Measurements from ENCODE around the gene PPP1R12C. TPM values are rescaled to one million over a fixed set of nuclear protein-coding genes. Genes with fewer than 3 reads are reported as not detected.

Gene PPP1R12C
- total RNA-seq, 4 donors from 2014 or later = 113 to 270 (median 180) TPM

GRCh38 chr19:55137915-55138314 is 20.5 kb upstream of the PPP1R12C start:
- H3K27me3 ChIP-seq = peaks cover 2 to 87% of the 10 kb centered on the region in 2 donors
- TF ChIP-seq, protein P1, sequence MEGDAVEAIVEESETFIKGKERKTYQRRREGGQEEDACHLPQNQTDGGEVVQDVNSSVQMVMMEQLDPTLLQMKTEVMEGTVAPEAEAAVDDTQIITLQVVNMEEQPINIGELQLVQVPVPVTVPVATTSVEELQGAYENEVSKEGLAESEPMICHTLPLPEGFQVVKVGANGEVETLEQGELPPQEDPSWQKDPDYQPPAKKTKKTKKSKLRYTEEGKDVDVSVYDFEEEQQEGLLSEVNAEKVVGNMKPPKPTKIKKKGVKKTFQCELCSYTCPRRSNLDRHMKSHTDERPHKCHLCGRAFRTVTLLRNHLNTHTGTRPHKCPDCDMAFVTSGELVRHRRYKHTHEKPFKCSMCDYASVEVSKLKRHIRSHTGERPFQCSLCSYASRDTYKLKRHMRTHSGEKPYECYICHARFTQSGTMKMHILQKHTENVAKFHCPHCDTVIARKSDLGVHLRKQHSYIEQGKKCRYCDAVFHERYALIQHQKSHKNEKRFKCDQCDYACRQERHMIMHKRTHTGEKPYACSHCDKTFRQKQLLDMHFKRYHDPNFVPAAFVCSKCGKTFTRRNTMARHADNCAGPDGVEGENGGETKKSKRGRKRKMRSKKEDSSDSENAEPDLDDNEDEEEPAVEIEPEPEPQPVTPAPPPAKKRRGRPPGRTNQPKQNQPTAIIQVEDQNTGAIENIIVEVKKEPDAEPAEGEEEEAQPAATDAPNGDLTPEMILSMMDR (IDR thresholded peaks at IDR 0.05) = no peak
- TF ChIP-seq EP300 (IDR thresholded peaks at IDR 0.05) (no peak), POLR2A (IDR thresholded peaks at IDR 0.05) (no peak)

DNA sequence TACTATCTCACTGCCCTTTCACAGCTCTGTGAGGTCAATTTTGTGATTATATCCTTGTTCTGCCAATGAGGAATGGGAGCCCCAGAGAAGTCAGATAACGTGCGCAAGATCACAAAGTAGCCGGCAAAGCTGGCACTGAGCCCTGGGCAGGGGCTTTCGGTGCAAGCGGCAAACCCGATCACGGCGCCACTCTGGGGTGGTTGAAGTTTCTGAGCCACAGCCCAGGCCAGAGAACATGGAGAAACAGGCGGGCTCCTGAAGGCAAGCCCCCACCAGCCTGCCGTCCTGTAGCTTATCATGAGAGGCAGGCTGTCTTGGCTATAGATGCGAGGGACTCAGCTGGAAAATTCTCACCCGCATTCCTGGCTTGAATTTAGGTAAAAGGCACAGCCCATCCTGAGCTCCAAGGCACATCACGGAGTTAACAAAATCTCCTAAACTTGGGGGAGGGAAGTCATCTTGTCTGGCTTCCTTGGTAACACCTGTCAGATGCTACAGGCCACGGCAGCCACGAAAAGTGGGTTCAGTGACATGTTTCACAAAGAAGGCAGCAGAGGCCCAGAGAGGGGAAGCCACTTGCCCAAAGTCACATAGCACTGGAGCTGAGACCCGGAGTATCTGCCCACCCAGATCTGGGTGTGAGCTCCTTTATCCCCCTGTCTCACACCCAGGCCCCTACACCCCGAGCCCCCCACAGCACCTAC is 19.1 kb upstream of the PPP1R12C start:
- H3K4me3 ChIP-seq = no peak overlapping the region
- no peak overlapping the region for H3K27ac ChIP-seq
- TF ChIP-seq, protein P1 (IDR thresholded peaks at IDR 0.05) = no peak
- TF ChIP-seq EP300 (IDR thresholded peaks at IDR 0.05) (no peak), POLR2A (IDR thresholded peaks at IDR 0.05) (no peak)
- no peaks in the 10 kb centered on the region for H3K9me3 ChIP-seq
- H3K4me1 ChIP-seq = peaks cover 0 to 10% (median 0%) of the 10 kb centered on the region in 4 donors
- 82% methylated on average over 17 of the region's 17 CpGs for WGBS, 2 donors
- peaks cover 0 to 87% of the 10 kb centered on the region in 2 donors for H3K27me3 ChIP-seq
- H3K36me3 ChIP-seq = no peaks in the 10 kb centered on the region
- no peak for DNase-seq (ENCODE audit: low spot score in 2 of 2)

More at GRCh38 chr19:55137915-55138314, 20.5 kb upstream of the PPP1R12C start:
- Histone ChIP-seq H3K9me3 (no peaks in the 10 kb centered on the region), H3K4me3 (no peak overlapping the region), H3K27ac (no peak overlapping the region), H3K4me1 (peaks cover 0 to 5% (median 0%) of the 10 kb centered on the region in 4 donors), H3K36me3 (no peaks in the 10 kb centered on the region)
- DNase-seq (ENCODE audit: low spot score in 2 of 2) = no peak
- 39 to 41% methylated on average over 9 of the region's 9 CpGs for WGBS, 2 donors

DNA sequence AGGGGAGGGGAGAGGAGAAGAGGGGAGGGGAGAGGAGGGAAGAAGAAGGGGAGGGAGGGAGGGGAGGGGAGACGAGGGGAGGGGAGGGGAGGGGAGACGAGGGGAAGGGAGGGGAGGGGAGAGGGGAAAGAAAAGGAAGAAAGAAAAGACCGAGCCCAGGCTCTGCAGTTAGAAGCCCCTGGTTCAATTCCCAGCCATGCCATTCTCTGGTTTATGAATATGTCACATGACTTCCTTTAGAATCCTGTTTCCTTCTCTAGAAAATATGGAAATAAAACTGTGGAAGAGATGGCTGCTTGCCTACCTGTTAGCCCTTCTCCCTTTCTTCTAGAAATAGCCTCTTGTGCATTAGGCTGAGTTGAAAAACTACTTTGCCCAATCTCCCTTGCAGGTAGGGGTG is 17.3 kb upstream of the PPP1R12C start:
- no peak for TF ChIP-seq EP300 (IDR thresholded peaks at IDR 0.05)
- TF ChIP-seq, protein P1 (IDR thresholded peaks at IDR 0.05) = no peak
- TF ChIP-seq POLR2A (IDR thresholded peaks at IDR 0.05) = no peak
- Histone ChIP-seq H3K4me3 (no peak overlapping the region), H3K4me1 (peaks cover 0 to 6% (median 0%) of the 10 kb centered on the region in 4 donors), H3K27ac (no peak overlapping the region), H3K27me3 (peaks cover 0 to 81% of the 10 kb centered on the region in 2 donors), H3K36me3 (no peaks in the 10 kb centered on the region), H3K9me3 (no peaks in the 10 kb centered on the region)
- WGBS, 2 donors = 0 to 20% methylated on average over 2 to 3 of the region's 3 CpGs
- DNase-seq (ENCODE audit: low spot score in 2 of 2) = no peak

DNA sequence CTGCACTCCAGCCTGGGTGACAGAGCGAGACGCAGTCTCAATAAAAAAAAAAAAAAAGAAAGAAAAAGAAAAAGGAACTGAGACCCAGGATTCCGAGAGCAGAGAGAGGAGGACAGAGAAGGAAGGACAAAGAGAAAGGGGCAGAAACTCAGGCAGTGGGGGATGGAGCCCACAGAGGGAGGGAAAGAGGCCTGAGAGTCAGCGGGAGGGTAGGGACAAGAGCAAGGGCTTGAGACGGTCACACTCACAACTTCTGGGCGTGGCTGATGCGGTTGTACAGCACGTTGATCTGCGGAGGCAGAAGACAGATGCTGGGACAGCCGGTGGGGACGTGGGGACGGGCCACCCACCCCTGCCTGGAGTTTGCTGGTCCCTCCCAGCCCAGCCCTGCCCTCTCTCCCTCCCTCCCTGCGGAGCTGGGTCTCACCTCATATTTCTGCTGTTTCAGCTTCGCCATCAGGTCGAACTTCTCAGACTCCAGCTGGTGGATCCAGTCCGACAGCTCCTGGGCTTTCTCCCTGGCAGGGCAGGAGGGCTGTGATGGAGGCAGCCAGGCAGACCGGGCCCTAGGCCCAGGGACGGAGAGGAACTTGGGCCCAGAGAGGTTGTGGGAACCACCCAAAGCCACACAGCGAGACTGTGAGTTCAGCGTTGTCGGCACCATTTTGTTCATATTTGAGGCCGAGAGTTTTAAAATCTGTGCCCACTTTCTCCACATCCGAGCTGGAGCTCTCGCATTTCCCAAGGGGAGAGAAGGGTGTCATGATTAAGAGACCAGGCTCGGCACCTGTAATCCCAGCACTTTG is 16.4 kb upstream of the PPP1R12C start:
- no peaks in the 10 kb centered on the region for H3K36me3 ChIP-seq
- 57 to 60% methylated on average over 22 to 25 of the region's 25 CpGs for WGBS, 2 donors
- TF ChIP-seq POLR2A (IDR thresholded peaks at IDR 0.05) (no peak), EP300 (IDR thresholded peaks at IDR 0.05) (no peak)
- no peaks in the 10 kb centered on the region for H3K9me3 ChIP-seq
- peaks cover 0 to 84% of the 10 kb centered on the region in 2 donors for H3K27me3 ChIP-seq
- H3K4me3 ChIP-seq = no peak overlapping the region
- peaks cover 0 to 6% (median 0%) of the 10 kb centered on the region in 4 donors for H3K4me1 ChIP-seq
- DNase-seq (ENCODE audit: low spot score in 2 of 2) = no peak
- H3K27ac ChIP-seq = no peak overlapping the region

DNA sequence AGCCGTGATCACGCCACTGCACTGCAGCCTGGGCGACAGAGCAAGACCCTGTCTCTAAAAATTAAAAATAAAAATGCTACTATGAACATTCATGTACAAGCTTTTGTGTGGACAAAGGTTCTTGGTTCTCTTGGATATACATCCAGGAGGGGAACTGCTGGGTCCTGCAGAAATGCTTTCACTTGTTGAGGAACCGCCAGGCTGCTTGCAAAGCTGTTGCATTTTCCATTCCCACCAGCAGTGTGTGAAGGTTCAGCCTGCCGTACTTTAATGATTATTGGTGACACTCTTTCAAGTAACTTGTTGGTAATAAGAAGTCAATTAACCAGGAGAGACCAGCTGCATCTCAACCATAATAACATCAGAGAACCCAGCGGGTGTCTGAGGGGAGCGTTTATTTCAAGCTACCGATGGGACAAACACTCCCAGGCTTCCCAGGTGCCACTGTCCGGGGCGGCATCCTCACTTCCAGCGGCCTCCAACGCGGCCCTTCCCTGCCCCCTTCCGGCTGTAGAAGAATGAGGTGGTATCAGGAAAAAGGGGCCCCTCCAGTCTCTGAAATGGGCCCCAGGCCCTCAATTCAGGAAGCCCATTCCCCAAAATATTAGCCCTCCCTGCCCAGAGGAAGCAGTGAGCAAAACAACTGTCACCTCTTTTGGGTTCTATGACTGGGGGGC is 15.2 kb upstream of the PPP1R12C start:
- 47 to 56% methylated on average over 14 of the region's 14 CpGs for WGBS, 2 donors
- H3K36me3 ChIP-seq = no peaks in the 10 kb centered on the region
- no peak for DNase-seq (ENCODE audit: low spot score in 2 of 2)
- no peaks in the 10 kb centered on the region for H3K9me3 ChIP-seq
- H3K27me3 ChIP-seq = peaks cover 0 to 79% of the 10 kb centered on the region in 2 donors
- no peak for TF ChIP-seq POLR2A (IDR thresholded peaks at IDR 0.05)
- TF ChIP-seq, protein P1 (IDR thresholded peaks at IDR 0.05) = peak in 1 of 5 experiments; percentile 17
- TF ChIP-seq EP300 (IDR thresholded peaks at IDR 0.05) = no peak
- peaks cover 0 to 6% (median 0%) of the 10 kb centered on the region in 4 donors for H3K4me1 ChIP-seq
- H3K4me3 ChIP-seq = no peak overlapping the region
- H3K27ac ChIP-seq = no peak overlapping the region

Data from tibial nerve (tissue), 4 donors.